ENCODE measurements around the gene PFKFB2.
A peak's percentile ranks its signal among the peaks of the same experiment; 100 is the strongest.

PFKFB2 gene

DNA sequence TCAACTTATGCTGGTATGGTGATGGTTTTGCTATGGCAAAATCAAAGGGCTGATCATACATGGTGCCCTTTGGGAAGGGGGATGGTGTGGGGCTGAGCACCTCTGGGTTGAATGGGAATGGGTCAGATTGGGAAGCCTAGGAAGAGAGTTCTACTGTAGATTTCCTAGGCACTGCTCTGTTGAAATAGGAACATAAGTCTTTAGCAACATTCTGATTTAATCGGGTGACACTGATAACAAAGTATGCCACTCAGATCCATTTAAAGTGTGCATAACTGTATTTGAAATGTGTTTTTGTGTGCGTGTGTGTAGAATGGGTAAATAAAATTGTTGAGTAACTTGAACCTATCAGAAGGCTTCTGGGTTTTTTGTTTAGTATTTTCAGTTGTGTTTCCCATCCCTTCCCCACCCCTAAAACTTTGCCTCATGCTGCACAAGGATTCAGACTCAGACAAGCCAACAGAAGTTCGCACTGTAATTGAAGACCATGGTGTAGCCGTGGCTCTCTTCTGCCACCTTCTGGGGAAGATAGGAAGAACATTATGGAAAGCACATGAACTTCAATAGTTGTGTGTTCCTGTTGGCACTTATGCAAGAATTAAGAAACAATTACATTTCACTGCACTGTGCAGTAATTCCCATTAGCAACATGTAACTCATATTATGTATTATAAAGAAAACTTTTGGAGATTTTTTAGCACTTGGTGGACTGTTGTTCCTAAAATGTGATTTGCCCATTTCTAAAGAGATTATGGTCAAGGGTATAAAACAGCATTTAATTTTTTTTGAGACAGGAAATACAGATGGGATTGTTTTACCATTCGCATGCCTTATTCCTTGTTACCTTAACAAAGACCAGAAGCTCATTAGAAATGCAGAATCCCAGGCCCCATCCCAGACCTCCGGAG, 24.6 kb downstream of the PFKFB2 start:
- Histone ChIP-seq H2AFZ (ENCODE audit: low read length) (no peak overlapping the region), H3K27ac (ENCODE audit: low read length) (no peak overlapping the region), H3K36me3 (replicated peaks; ENCODE audit: insufficient read depth, low read length) (no peaks in the 10 kb centered on the region), H3K79me2 (ENCODE audit: low read length) (no peaks in the 10 kb centered on the region), H3K9me2 (replicated peaks; ENCODE audit: insufficient read depth, low read length) (no peaks in the 10 kb centered on the region), H3K4me1 (ENCODE audit: low read length) (no peaks in the 10 kb centered on the region), H3K9ac (ENCODE audit: low read length) (no peak overlapping the region), H4K20me1 (ENCODE audit: insufficient read depth, low read length) (no peaks in the 10 kb centered on the region), H3K4me3 (ENCODE audit: low read length) (no peak overlapping the region), H3K9me3 (replicated peaks; ENCODE audit: insufficient read depth, low read length) (no peaks in the 10 kb centered on the region), H3K27me3 (replicated peaks; ENCODE audit: insufficient read depth, low read length) (no peaks in the 10 kb centered on the region), H3F3A (ENCODE audit: insufficient read depth, low read length) (no peaks in the 10 kb centered on the region), H3K4me2 (ENCODE audit: low read depth, low read length) (no peak overlapping the region)
- TF ChIP-seq, protein P1, sequence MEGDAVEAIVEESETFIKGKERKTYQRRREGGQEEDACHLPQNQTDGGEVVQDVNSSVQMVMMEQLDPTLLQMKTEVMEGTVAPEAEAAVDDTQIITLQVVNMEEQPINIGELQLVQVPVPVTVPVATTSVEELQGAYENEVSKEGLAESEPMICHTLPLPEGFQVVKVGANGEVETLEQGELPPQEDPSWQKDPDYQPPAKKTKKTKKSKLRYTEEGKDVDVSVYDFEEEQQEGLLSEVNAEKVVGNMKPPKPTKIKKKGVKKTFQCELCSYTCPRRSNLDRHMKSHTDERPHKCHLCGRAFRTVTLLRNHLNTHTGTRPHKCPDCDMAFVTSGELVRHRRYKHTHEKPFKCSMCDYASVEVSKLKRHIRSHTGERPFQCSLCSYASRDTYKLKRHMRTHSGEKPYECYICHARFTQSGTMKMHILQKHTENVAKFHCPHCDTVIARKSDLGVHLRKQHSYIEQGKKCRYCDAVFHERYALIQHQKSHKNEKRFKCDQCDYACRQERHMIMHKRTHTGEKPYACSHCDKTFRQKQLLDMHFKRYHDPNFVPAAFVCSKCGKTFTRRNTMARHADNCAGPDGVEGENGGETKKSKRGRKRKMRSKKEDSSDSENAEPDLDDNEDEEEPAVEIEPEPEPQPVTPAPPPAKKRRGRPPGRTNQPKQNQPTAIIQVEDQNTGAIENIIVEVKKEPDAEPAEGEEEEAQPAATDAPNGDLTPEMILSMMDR (IDR thresholded peaks at IDR 0.05; ENCODE audit: low read length): peak; percentile 97
- no peak for TF ChIP-seq EZH2phosphoT487 (IDR thresholded peaks at IDR 0.05; ENCODE audit: low read length)
- no peak for TF ChIP-seq EZH2 (optimal IDR thresholded peaks at IDR 0.05; ENCODE audit: low read depth, low read length)
- peak; percentile 86 for DNase-seq

- Histone ChIP-seq H3K27me3 (replicated peaks; ENCODE audit: insufficient read depth, low read length) (no peaks in the 10 kb centered on the region), H3K9me2 (replicated peaks; ENCODE audit: insufficient read depth, low read length) (no peaks in the 10 kb centered on the region), H3K9me3 (replicated peaks; ENCODE audit: insufficient read depth, low read length) (no peaks in the 10 kb centered on the region), H3K27ac (ENCODE audit: low read length) (no peak overlapping the region), H3K4me3 (ENCODE audit: low read length) (no peak overlapping the region), H4K20me1 (ENCODE audit: insufficient read depth, low read length) (no peaks in the 10 kb centered on the region), H3K4me2 (ENCODE audit: low read depth, low read length) (no peak overlapping the region), H3K36me3 (replicated peaks; ENCODE audit: insufficient read depth, low read length) (no peaks in the 10 kb centered on the region), H3K4me1 (ENCODE audit: low read length) (no peaks in the 10 kb centered on the region), H3K9ac (ENCODE audit: low read length) (no peak overlapping the region), H3K79me2 (ENCODE audit: low read length) (no peaks in the 10 kb centered on the region), H2AFZ (ENCODE audit: low read length) (no peak overlapping the region), H3F3A (ENCODE audit: insufficient read depth, low read length) (no peaks in the 10 kb centered on the region)
- no peak for DNase-seq
- TF ChIP-seq, protein P1 (IDR thresholded peaks at IDR 0.05; ENCODE audit: low read length): no peak
- TF ChIP-seq EZH2 (optimal IDR thresholded peaks at IDR 0.05; ENCODE audit: low read depth, low read length): no peak
- no peak for TF ChIP-seq EZH2phosphoT487 (IDR thresholded peaks at IDR 0.05; ENCODE audit: low read length)
Measured at GRCh38 chr1:207078578-207079132, 25.6 kb downstream of the PFKFB2 start.

- no peaks in the 10 kb centered on the region for H3K36me3 ChIP-seq (replicated peaks; ENCODE audit: insufficient read depth, low read length)
- no peaks in the 10 kb centered on the region for H3K9me3 ChIP-seq (replicated peaks; ENCODE audit: insufficient read depth, low read length)
- H3K79me2 ChIP-seq (ENCODE audit: low read length): no peaks in the 10 kb centered on the region
- no peaks in the 10 kb centered on the region for H3K27me3 ChIP-seq (replicated peaks; ENCODE audit: insufficient read depth, low read length)
- H2AFZ ChIP-seq (ENCODE audit: low read length): no peak overlapping the region
- no peak for DNase-seq
- no peaks in the 10 kb centered on the region for H3F3A ChIP-seq (ENCODE audit: insufficient read depth, low read length)
- peaks cover under 1% of the 10 kb centered on the region; the same call in 1 of the 2 replicates for H3K4me1 ChIP-seq (ENCODE audit: low read length)
- H3K4me3 ChIP-seq (ENCODE audit: low read length): no peak overlapping the region
- no peaks in the 10 kb centered on the region for H4K20me1 ChIP-seq (ENCODE audit: insufficient read depth, low read length)
- TF ChIP-seq EZH2phosphoT487 (IDR thresholded peaks at IDR 0.05; ENCODE audit: low read length): no peak
- TF ChIP-seq, protein P1 (IDR thresholded peaks at IDR 0.05; ENCODE audit: low read length): no peak
- no peak for TF ChIP-seq EZH2 (optimal IDR thresholded peaks at IDR 0.05; ENCODE audit: low read depth, low read length)
- no peak overlapping the region for H3K9ac ChIP-seq (ENCODE audit: low read length)
- H3K27ac ChIP-seq (ENCODE audit: low read length): no peak overlapping the region
- no peak overlapping the region for H3K4me2 ChIP-seq (ENCODE audit: low read depth, low read length)
- H3K9me2 ChIP-seq (replicated peaks; ENCODE audit: insufficient read depth, low read length): no peaks in the 10 kb centered on the region
Measured at GRCh38 chr1:207079706-207080241, 26.7 kb downstream of the PFKFB2 start.
